ENCODE results near the gene DNAH8. TPM values are rescaled to one million over a fixed set of nuclear protein-coding genes. Genes with fewer than 3 reads are reported as not detected.

Gene DNAH8
- total RNA-seq, 1 experiment from 2014 or later: 0.05 TPM

DNA sequence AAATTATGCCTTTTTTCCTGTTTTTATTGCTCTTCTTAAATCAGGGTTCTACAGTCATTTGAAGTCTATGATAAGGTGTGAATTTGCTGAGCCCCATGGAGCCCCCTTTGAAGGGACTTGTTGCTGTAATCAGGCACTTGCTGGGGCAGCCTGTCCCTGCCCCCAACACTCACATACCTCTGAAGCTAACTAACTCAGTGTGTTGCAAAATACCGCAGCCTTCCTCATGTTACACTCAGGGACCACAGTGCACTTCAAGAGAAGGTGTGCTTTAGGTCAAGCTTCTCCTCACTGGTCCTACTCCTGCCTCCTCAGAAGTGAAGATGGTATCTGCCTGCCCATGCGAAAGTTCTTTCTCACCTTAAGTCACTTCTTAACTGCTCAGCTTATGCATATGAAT is 267.4 kb downstream of the DNAH8 start:
- H3K4me1 Mint-ChIP-seq (ENCODE audit: low read depth, unreplicated experiment): no peaks in the 10 kb centered on the region

DNA sequence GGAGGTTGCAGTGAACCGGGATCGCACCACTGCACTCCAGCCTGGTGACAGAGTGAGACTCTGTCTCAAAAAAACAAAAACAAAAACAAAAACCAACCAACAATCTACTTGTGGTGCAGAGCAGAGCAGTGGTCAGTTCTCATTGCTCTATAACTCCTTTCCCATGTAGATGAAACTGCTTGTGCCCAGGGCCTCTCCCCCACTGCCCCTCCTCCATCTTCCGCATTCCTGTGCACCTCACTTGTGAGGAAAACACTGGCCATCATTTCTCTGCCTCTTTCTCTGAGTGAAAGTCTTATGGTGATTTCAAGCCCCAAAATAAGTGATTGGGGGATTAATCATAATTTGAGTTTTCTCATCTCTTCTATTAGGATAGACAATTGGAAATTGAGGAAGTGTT is 269.6 kb downstream of the DNAH8 start:
- no peaks in the 10 kb centered on the region for H3K36me3 Mint-ChIP-seq (ENCODE audit: insufficient read depth, unreplicated experiment)

More for the DNA sequence above, 267.4 kb downstream of the DNAH8 start:
- intact Hi-C loops (cut with micrococcal nuclease; ENCODE audit: unreplicated experiment): no loop called here
- Mint-ChIP-seq H3K4me3 (ENCODE audit: low read depth, unreplicated experiment) (no peak overlapping the region), H3K27me3 (ENCODE audit: unreplicated experiment) (peaks cover 54% of the 10 kb centered on the region), H3K9me3 (ENCODE audit: low read depth, unreplicated experiment) (no peaks in the 10 kb centered on the region), H3K27ac (ENCODE audit: unreplicated experiment) (no peak overlapping the region), H3K36me3 (ENCODE audit: insufficient read depth, unreplicated experiment) (no peaks in the 10 kb centered on the region)
- CTCF ChIA-PET: interaction anchor here (1.2 kb wide), 1 partner anchor 9 kb away, joined by 4 read pairs; no protein-coding TSS in a partner anchor
- TF ChIP-seq, protein P1, sequence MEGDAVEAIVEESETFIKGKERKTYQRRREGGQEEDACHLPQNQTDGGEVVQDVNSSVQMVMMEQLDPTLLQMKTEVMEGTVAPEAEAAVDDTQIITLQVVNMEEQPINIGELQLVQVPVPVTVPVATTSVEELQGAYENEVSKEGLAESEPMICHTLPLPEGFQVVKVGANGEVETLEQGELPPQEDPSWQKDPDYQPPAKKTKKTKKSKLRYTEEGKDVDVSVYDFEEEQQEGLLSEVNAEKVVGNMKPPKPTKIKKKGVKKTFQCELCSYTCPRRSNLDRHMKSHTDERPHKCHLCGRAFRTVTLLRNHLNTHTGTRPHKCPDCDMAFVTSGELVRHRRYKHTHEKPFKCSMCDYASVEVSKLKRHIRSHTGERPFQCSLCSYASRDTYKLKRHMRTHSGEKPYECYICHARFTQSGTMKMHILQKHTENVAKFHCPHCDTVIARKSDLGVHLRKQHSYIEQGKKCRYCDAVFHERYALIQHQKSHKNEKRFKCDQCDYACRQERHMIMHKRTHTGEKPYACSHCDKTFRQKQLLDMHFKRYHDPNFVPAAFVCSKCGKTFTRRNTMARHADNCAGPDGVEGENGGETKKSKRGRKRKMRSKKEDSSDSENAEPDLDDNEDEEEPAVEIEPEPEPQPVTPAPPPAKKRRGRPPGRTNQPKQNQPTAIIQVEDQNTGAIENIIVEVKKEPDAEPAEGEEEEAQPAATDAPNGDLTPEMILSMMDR (IDR thresholded peaks at IDR 0.05; ENCODE audit: unreplicated experiment): no peak
- no TSS peak for BruUV-seq (replicated peaks)
- no peak for DNase-seq

DNA sequence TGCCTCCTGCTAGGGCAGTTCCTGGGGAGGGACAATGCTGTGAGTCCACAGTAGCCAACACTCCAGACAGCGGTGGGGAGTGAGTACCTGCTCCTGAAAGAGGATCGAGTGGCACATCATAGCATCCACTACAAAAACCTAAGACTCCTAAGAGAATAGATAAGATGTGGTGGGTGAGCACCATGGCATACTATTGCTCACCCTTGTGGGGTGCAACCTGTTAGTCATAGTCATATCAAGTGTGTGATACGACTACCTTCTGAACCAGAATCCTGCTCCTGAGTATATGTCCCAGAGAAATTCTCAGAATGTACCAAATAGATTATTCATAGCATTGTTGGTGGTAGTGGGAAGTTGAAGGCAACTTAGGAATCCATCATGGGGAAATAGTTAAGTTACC is 270.7 kb downstream of the DNAH8 start:
- Mint-ChIP-seq H3K4me1 (ENCODE audit: low read depth, unreplicated experiment) (no peaks in the 10 kb centered on the region), H3K36me3 (ENCODE audit: insufficient read depth, unreplicated experiment) (no peaks in the 10 kb centered on the region), H3K27me3 (ENCODE audit: unreplicated experiment) (peaks cover 20% of the 10 kb centered on the region), H3K4me3 (ENCODE audit: low read depth, unreplicated experiment) (no peak overlapping the region), H3K9me3 (ENCODE audit: low read depth, unreplicated experiment) (no peaks in the 10 kb centered on the region), H3K27ac (ENCODE audit: unreplicated experiment) (no peak overlapping the region)
- intact Hi-C loops (cut with micrococcal nuclease; ENCODE audit: unreplicated experiment): no loop called here
- TF ChIP-seq, protein P1 (IDR thresholded peaks at IDR 0.05; ENCODE audit: unreplicated experiment): no peak
- no peak for DNase-seq
- BruUV-seq (replicated peaks): no TSS peak
- CTCF ChIA-PET: no interaction called here

More for the DNA sequence above, 269.6 kb downstream of the DNAH8 start:
- no peak overlapping the region for H3K4me3 Mint-ChIP-seq (ENCODE audit: low read depth, unreplicated experiment)
- BruUV-seq (replicated peaks): no TSS peak
- H3K27ac Mint-ChIP-seq (ENCODE audit: unreplicated experiment): no peak overlapping the region
- H3K27me3 Mint-ChIP-seq (ENCODE audit: unreplicated experiment): peaks cover 31% of the 10 kb centered on the region
- H3K9me3 Mint-ChIP-seq (ENCODE audit: low read depth, unreplicated experiment): no peaks in the 10 kb centered on the region
- CTCF ChIA-PET: no interaction called here
- intact Hi-C loops (cut with micrococcal nuclease; ENCODE audit: unreplicated experiment): no loop called here
- TF ChIP-seq, protein P1 (IDR thresholded peaks at IDR 0.05; ENCODE audit: unreplicated experiment): no peak
- no peaks in the 10 kb centered on the region for H3K4me1 Mint-ChIP-seq (ENCODE audit: low read depth, unreplicated experiment)
- DNase-seq: no peak

DNA sequence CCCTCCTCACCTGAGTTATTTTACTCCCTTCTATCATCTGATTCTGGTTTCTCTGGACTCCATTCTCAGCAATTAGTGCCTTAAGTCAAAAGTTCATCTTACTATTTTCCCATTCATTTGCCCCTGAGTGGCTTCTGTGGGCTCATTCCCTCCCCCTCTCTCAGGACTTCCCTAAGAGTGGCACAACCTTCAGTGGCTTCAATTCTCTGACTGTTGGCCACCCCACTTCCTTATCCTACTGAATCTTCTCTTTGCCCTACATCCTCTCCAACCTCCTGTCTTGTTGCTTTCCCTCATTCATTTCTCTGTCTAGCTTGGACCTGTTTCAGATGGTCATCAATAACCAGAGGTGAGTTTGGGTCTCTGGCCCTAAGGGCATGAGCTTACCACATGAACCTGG is 272.4 kb downstream of the DNAH8 start:
- TF ChIP-seq, protein P1 (IDR thresholded peaks at IDR 0.05; ENCODE audit: unreplicated experiment): no peak
- Mint-ChIP-seq H3K27ac (ENCODE audit: unreplicated experiment) (no peak overlapping the region), H3K36me3 (ENCODE audit: insufficient read depth, unreplicated experiment) (no peaks in the 10 kb centered on the region), H3K4me3 (ENCODE audit: low read depth, unreplicated experiment) (no peak overlapping the region), H3K9me3 (ENCODE audit: low read depth, unreplicated experiment) (no peaks in the 10 kb centered on the region), H3K27me3 (ENCODE audit: unreplicated experiment) (peaks cover 8% of the 10 kb centered on the region), H3K4me1 (ENCODE audit: low read depth, unreplicated experiment) (no peaks in the 10 kb centered on the region)
- CTCF ChIA-PET: interaction anchor here (0.6 kb wide), 1 partner anchor 784 kb away, joined by 3 read pairs; no protein-coding TSS in a partner anchor
- BruUV-seq (replicated peaks): no TSS peak
- DNase-seq: no peak
- intact Hi-C loops (cut with micrococcal nuclease; ENCODE audit: unreplicated experiment): no loop called here
